Breast epithelium (tissue), 3 donors: ENCODE data around the gene UNC5B.

Experiments
- POLR2AphosphoS5 ChIP-seq, 3 donors: sonication (generic); formaldehyde crosslinking; IDR thresholded peaks; one replicate each; pipeline ENCODE4 v1.6.1; 2017; ENCODE audit warnings: antibody characterized with exemption in 3 of 3
- TF ChIP-seq, protein P1 (sequence below), 3 donors: fragments of 450-650 bp; IDR thresholded peaks; one replicate each; pipeline ENCODE4 v1.5.1; 2016 to 2017; ENCODE audit warnings: antibody characterized with exemption in 3 of 3, mild to moderate bottlenecking in 3 of 3, moderate library complexity in 3 of 3

DNA sequence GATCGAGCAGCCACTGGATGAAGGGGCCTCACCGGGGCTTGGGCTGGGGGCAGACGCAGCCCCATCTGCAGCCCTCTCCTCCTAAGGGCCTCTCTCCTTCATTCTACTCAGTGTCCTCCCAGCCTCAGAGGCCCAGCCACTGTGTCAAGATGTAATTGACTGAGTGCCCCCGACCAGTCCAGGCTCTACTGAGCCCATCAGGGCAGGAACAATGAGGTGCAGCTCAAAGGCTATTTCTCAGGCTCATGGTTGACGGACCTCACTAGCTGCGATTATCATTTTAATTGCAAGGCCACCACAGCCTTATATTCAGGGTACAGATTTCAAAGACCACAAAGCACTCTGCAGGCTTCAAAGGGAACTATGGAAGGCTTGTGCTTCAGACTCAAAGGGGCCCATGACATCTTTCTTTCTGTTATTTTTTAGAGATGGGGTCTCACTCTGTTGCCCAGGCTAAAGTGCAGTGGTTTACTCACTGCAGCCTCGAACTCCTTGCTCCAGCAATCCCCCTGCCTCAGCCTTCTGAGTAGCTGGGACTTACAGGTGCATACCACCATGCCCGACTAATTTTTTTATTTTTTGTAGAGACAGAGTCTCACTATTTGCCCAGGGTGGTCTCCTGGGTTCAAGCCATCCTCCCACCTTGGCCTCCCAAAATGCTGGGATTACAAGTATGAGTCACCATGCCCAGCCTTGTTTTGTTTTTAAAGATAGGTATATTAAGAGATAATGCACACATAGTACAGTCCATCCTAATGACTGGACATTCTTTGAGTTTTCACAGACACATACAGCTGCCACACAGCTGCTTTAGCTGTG is 130.4 kb downstream of the UNC5B start:
- TF ChIP-seq, protein P1, sequence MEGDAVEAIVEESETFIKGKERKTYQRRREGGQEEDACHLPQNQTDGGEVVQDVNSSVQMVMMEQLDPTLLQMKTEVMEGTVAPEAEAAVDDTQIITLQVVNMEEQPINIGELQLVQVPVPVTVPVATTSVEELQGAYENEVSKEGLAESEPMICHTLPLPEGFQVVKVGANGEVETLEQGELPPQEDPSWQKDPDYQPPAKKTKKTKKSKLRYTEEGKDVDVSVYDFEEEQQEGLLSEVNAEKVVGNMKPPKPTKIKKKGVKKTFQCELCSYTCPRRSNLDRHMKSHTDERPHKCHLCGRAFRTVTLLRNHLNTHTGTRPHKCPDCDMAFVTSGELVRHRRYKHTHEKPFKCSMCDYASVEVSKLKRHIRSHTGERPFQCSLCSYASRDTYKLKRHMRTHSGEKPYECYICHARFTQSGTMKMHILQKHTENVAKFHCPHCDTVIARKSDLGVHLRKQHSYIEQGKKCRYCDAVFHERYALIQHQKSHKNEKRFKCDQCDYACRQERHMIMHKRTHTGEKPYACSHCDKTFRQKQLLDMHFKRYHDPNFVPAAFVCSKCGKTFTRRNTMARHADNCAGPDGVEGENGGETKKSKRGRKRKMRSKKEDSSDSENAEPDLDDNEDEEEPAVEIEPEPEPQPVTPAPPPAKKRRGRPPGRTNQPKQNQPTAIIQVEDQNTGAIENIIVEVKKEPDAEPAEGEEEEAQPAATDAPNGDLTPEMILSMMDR (IDR thresholded peaks at IDR 0.05): no peak
- TF ChIP-seq POLR2AphosphoS5 (IDR thresholded peaks at IDR 0.05): no peak
